ENCODE data around the gene RAD1.

DNA sequence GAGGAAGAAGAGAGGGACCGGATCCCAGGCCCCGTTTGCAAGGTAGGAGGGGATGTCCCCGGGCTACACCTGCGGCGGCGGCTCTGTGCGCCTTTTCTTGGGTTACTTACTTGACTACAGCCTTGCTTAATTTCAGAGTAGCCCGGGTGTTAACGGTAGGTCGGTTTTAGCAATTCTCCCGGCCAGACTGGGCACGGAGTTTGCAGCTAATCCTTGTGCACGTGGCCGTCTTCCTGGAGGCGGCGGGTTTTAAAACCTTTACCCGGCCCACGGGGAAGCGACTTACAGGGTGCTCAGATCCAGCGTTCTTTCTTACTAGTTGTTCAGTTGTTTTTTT is 520 bp upstream of the RAD1 start:
- TF ChIP-seq, protein P1, sequence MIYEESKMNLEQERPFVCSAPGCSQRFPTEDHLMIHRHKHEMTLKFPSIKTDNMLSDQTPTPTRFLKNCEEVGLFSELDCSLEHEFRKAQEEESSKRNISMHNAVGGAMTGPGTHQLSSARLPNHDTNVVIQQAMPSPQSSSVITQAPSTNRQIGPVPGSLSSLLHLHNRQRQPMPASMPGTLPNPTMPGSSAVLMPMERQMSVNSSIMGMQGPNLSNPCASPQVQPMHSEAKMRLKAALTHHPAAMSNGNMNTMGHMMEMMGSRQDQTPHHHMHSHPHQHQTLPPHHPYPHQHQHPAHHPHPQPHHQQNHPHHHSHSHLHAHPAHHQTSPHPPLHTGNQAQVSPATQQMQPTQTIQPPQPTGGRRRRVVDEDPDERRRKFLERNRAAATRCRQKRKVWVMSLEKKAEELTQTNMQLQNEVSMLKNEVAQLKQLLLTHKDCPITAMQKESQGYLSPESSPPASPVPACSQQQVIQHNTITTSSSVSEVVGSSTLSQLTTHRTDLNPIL (CRISPR knock-in tag; IDR thresholded peaks at IDR 0.05; ENCODE audit: low read depth), result no peak
- no peak for TF ChIP-seq TSHZ2 (CRISPR knock-in tag; IDR thresholded peaks at IDR 0.05)
- TF ChIP-seq ARNTL (CRISPR knock-in tag; IDR thresholded peaks at IDR 0.05; ENCODE audit: borderline replicate concordance, low read depth), result no peak
- TF ChIP-seq PPARA (CRISPR knock-in tag; IDR thresholded peaks at IDR 0.05; ENCODE audit: borderline replicate concordance), result no peak
